Measurements from ENCODE around the gene ANTKMT.

The ANTKMT gene

DNA sequence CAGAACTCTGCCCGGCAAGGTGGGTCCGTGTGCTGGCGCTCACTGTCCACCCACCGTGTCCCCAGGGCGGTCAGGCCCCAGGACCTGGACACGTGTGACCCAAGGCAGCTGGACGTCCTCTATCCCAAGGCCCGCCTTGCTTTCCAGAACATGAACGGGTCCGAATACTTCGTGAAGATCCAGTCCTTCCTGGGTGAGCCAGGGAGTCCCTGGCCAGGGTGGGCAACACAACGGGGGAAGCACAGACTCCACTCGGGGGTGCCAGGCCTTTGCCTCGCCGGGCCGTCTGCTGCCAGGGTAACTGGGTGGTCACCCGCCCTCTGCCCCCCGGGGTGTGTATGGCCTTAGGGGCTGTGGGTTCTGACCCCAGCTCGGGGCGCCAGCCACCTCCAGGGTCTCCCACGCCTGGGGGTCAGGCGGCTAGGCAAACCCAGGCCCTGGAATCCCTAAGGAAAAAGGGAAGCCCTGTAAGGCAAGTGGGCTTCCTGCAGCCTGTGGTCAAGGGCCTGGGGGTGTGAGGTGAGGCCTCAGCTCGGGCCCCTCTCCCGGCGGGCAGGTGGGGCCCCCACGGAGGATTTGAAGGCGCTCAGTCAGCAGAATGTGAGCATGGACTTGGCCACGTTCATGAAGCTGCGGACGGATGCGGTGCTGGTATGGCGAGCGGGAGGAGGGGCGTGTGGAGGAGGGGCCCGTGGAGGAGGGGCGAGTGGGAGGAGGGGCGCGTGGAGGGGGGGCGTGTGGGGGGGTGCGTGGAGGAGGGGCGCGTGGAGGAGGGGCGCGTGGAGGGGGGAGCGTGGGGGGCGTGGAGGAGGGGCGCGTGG, 46.1 kb downstream of the ANTKMT start:
- POLR2A ChIA-PET: no interaction called here
- CTCF ChIA-PET: no interaction called here
- DNase-seq (ENCODE audit: extremely low spot score): no peak
- TF ChIP-seq HDGF (IDR thresholded peaks at IDR 0.05; ENCODE audit: borderline replicate concordance) (no peak), NFRKB (IDR thresholded peaks at IDR 0.05) (no peak), L3MBTL2 (conservative IDR thresholded peaks at IDR 0.05) (no peak), FOXA1 (IDR thresholded peaks at IDR 0.05) (no peak), CTBP1 (IDR thresholded peaks at IDR 0.05; ENCODE audit: borderline replicate concordance) (no peak), BHLHE40 (IDR thresholded peaks at IDR 0.05; ENCODE audit: borderline replicate concordance) (no peak), ELF4 (IDR thresholded peaks at IDR 0.05) (no peak), LEF1 (IDR thresholded peaks at IDR 0.05; ENCODE audit: borderline replicate concordance) (no peak), ZNF384 (IDR thresholded peaks at IDR 0.05) (no peak), FOXM1 (IDR thresholded peaks at IDR 0.05; ENCODE audit: borderline replicate concordance) (no peak), ARNT (IDR thresholded peaks at IDR 0.05) (no peak), SUZ12 (IDR thresholded peaks at IDR 0.05) (no peak), TARDBP (IDR thresholded peaks at IDR 0.05) (no peak), SP1 (IDR thresholded peaks at IDR 0.05) (no peak)
- TF ChIP-seq, protein P1, sequence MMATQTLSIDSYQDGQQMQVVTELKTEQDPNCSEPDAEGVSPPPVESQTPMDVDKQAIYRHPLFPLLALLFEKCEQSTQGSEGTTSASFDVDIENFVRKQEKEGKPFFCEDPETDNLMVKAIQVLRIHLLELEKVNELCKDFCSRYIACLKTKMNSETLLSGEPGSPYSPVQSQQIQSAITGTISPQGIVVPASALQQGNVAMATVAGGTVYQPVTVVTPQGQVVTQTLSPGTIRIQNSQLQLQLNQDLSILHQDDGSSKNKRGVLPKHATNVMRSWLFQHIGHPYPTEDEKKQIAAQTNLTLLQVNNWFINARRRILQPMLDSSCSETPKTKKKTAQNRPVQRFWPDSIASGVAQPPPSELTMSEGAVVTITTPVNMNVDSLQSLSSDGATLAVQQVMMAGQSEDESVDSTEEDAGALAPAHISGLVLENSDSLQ (IDR thresholded peaks at IDR 0.05): no peak

DNA sequence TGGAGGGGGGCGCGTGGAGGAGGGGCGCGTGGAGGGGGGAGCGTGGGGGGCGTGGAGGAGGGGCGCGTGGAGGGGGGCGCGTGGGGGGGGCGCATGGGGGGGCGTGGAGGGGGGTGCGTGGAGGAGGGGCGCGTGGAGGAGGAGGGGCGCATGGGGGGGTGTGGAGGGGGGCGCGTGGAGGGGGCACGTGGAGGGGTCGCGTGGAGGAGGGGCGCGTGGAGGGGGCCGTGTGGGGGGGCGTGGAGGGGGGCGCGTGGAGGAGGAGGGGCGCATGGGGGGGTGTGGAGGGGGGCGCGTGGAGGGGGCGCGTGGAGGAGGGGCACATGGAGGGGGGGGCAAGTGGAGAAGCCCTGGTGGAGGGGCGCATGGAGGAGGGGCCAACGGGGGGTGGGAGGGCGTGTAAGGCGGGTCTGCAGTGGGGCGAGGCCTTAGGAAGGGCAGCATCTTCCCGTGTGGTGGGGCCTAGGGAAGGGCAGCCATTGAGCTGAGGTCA, 46.8 kb downstream of the ANTKMT start:
- CTCF ChIA-PET: no interaction called here
- POLR2A ChIA-PET: no interaction called here
- no peak for DNase-seq (ENCODE audit: extremely low spot score)
- TF ChIP-seq FOXK2 (IDR thresholded peaks at IDR 0.05) (no peak), FOXA1 (IDR thresholded peaks at IDR 0.05) (no peak)

DNA sequence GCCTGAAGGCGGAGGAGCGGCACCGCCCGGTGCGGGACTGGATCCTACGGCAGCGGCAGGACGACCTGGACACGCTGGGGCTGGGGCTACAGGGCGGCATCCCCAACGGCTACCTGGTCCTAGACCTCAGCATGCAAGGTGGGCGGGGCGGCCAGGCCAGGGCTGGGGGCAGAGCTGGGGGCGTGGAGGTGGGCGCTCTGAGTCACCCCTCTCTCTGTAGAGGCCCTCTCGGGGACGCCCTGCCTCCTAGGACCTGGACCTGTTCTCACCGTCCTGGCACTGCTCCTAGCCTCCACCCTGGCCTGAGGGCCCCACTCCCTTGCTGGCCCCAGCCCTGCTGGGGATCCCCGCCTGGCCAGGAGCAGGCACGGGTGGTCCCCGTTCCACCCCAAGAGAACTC, 47.5 kb downstream of the ANTKMT start:
- ChIA-PET POLR2A (no interaction called here), CTCF (no interaction called here)
- no peak for TF ChIP-seq ARNT (IDR thresholded peaks at IDR 0.05)
- no peak for TF ChIP-seq FOXK2 (IDR thresholded peaks at IDR 0.05)
- no peak for TF ChIP-seq SP1 (IDR thresholded peaks at IDR 0.05)
- TF ChIP-seq HDGF (IDR thresholded peaks at IDR 0.05; ENCODE audit: borderline replicate concordance): no peak
- TF ChIP-seq FOXM1 (IDR thresholded peaks at IDR 0.05; ENCODE audit: borderline replicate concordance): no peak
- TF ChIP-seq SUZ12 (IDR thresholded peaks at IDR 0.05): no peak
- TF ChIP-seq L3MBTL2 (conservative IDR thresholded peaks at IDR 0.05): no peak
- TF ChIP-seq BHLHE40 (IDR thresholded peaks at IDR 0.05; ENCODE audit: borderline replicate concordance): no peak
- TF ChIP-seq LEF1 (IDR thresholded peaks at IDR 0.05; ENCODE audit: borderline replicate concordance): no peak
- no peak for TF ChIP-seq FOXA1 (IDR thresholded peaks at IDR 0.05)
- no peak for DNase-seq (ENCODE audit: extremely low spot score)

DNA sequence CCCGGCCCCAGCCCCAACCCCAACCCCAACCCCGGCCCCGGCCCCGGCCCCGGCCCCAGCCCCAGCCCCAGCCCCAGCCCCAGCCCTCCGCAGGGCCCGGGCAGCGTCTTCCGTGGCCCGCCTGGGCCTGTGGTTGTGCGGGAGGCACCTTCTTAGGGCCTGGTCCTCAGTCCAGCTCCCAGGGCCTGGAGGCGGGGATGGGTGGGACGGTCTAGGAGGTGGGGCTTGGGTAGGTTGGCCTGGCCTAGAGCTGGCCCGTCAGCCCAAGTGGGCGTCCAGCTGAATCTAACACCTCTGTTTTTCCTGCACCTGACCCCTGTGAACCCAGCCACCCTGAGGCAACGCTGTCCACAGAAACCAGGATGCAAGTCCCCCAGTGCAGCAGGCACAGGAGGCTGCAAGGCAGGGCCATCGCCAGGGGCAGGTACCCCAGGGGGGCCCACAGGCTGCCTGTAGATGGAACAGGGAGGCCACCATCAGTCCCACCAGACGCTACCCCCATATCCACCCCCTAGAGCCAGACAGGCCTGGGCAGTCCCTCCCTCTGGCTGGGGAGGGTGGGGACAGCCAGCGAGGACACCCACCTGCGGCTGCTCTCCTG, 48.3 kb downstream of the ANTKMT start:
- no peak for DNase-seq (ENCODE audit: extremely low spot score)

DNA sequence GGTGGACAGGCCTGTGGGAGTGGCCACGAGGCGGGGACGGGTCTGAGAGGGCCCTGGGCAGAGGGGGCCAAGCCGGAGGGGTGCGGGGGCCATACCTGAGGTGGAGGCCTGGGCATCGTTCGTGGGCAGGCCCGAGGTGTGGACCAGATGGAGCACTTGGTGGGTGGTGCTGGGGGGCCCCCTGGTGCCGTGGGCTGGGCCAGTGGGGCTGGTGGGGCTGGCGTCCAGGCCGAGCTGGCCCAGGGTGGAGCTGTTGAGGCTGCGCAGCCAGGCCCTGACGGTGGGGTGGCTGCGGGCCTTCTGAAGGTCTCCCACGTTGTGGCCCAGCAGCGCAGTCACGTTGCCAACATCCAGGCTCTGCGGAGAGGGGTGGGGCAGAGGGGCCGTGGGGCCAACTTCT, 49.0 kb downstream of the ANTKMT start:
- CTCF ChIA-PET: interaction anchor here (1.1 kb wide), 1 partner anchor 15 kb away, joined by 4 read pairs; no protein-coding TSS in a partner anchor
- POLR2A ChIA-PET: no interaction called here
- TF ChIP-seq ELF4 (IDR thresholded peaks at IDR 0.05) (no peak), FOXK2 (IDR thresholded peaks at IDR 0.05) (no peak), SP1 (IDR thresholded peaks at IDR 0.05) (no peak), NFRKB (IDR thresholded peaks at IDR 0.05) (no peak), L3MBTL2 (conservative IDR thresholded peaks at IDR 0.05) (no peak), ARNT (IDR thresholded peaks at IDR 0.05) (no peak)
- TF ChIP-seq, protein P1 (IDR thresholded peaks at IDR 0.05): no peak
- DNase-seq (ENCODE audit: extremely low spot score): no peak

More for the DNA sequence above, 48.3 kb downstream of the ANTKMT start:
- CTCF ChIA-PET: no interaction called here
- POLR2A ChIA-PET: no interaction called here
- TF ChIP-seq FOXK2 (IDR thresholded peaks at IDR 0.05) (no peak), BHLHE40 (IDR thresholded peaks at IDR 0.05; ENCODE audit: borderline replicate concordance) (no peak)

DNA sequence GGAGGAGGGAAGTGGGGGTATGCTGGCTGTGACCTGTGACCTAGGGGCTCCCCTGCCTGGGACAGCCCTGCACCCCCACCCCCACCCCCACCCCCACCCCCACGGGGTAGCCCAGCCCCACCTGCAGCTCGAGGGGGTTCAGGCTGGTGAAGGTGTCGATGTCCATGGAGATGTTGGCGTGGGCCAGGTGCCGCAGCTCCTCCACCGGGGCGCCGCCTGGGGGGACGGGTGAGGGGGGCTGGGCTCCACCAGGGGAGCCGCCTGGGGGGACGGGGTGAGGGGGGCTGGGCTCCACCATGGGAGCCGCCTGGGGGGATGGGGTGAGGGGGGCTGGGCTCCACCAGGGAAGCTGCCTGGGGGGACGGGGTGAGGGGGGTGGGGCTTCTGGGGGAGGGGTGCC, 49.5 kb downstream of the ANTKMT start:
- CTCF ChIA-PET: interaction anchor here (1.1 kb wide), 1 partner anchor 15 kb away, joined by 4 read pairs; no protein-coding TSS in a partner anchor
- POLR2A ChIA-PET: no interaction called here
- DNase-seq (ENCODE audit: extremely low spot score): no peak
- TF ChIP-seq FOXA1 (IDR thresholded peaks at IDR 0.05) (no peak), NFRKB (IDR thresholded peaks at IDR 0.05) (no peak), CTBP1 (IDR thresholded peaks at IDR 0.05; ENCODE audit: borderline replicate concordance) (no peak), ZNF384 (IDR thresholded peaks at IDR 0.05) (no peak), BHLHE40 (IDR thresholded peaks at IDR 0.05; ENCODE audit: borderline replicate concordance) (no peak), SP1 (IDR thresholded peaks at IDR 0.05) (no peak), TARDBP (IDR thresholded peaks at IDR 0.05) (no peak), FOXK2 (IDR thresholded peaks at IDR 0.05) (no peak), HDGF (IDR thresholded peaks at IDR 0.05; ENCODE audit: borderline replicate concordance) (no peak), FOXM1 (IDR thresholded peaks at IDR 0.05; ENCODE audit: borderline replicate concordance) (no peak), L3MBTL2 (conservative IDR thresholded peaks at IDR 0.05) (no peak), ARNT (IDR thresholded peaks at IDR 0.05) (no peak)
- TF ChIP-seq, protein P1 (IDR thresholded peaks at IDR 0.05): no peak

Data from HEK293T (cell line).